ENCODE measurements around the gene GRAMD1A.

The GRAMD1A gene

DNA sequence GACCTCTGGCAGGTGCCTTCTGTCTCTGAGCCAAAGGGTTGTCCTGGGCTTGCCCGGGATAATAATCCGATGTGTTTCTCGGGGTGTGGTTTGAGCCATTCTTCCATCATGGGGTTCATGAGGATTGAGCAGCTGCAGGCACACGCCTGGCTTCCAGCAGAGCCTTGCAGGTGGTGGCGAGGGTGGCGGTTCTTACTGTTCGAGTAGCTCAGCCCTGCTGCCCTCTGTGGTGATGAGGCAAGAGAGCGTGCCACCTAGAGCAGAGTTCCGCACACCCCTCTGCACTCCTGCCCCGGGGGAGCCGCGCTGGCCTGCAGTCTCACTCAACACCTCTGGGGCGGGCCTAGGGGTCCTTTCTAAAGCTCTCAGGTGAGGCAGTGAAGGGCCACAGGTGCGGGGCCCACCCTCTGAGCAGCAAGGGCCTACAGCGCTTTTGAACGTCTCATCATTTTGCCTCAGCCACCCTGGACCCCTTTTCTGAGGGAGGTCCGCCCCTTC is 33.9 kb downstream of the GRAMD1A start:
- H3K4me3 ChIP-seq (replicated peaks in 1 of 2; ENCODE audit: low read depth in 2 of 2, low read length in 2 of 2), result no peak overlapping the region
- DNase-seq (ENCODE audit: low read depth in 2 of 2), result no peak
- TF ChIP-seq, protein P1, sequence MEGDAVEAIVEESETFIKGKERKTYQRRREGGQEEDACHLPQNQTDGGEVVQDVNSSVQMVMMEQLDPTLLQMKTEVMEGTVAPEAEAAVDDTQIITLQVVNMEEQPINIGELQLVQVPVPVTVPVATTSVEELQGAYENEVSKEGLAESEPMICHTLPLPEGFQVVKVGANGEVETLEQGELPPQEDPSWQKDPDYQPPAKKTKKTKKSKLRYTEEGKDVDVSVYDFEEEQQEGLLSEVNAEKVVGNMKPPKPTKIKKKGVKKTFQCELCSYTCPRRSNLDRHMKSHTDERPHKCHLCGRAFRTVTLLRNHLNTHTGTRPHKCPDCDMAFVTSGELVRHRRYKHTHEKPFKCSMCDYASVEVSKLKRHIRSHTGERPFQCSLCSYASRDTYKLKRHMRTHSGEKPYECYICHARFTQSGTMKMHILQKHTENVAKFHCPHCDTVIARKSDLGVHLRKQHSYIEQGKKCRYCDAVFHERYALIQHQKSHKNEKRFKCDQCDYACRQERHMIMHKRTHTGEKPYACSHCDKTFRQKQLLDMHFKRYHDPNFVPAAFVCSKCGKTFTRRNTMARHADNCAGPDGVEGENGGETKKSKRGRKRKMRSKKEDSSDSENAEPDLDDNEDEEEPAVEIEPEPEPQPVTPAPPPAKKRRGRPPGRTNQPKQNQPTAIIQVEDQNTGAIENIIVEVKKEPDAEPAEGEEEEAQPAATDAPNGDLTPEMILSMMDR (IDR thresholded peaks at IDR 0.05; ENCODE audit: low read depth, low read length), result no peak

DNA sequence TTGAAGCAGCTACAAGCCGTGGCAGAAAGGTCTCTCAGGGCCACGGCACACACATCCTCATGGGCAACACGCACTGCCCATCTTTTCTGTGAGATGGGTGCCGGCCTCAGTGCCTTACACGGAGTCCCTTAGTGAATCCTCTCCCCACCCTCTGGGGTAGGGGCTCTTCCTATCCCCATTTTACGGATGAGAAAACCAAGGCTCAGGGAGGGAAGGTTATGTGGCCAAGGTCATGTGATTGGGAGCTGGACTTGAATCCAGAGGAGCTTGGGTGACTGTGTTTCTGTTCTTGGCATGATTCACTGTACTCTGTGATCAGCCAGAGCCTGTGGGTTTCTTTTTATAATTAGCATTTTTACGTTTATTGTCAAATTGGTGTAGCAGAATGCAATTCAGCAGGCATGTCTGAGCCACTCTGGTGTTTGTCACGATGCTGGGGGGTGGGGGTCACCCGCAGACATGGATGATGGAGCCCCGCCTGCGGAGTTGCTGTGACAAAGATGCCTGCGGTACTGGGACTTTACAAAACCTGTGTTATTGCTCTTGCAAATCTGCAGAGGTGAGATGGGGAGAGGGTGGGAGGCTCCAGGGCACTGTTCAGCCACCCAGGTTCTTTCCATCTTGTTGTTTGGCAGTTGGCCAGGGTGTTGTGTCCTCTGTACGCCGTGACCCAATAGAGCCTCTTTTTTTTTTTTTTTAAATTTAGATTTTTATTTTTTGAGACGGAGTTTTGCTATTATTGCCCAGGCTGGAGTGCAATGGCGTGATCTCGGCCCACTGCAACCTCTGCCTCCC is 34.7 kb downstream of the GRAMD1A start:
- DNase-seq (ENCODE audit: low read depth in 2 of 2), result no peak
- H3K4me3 ChIP-seq (replicated peaks in 1 of 2; ENCODE audit: low read depth in 2 of 2, low read length in 2 of 2), result no peak overlapping the region
- TF ChIP-seq, protein P1 (IDR thresholded peaks at IDR 0.05; ENCODE audit: low read depth, low read length), result no peak

DNA sequence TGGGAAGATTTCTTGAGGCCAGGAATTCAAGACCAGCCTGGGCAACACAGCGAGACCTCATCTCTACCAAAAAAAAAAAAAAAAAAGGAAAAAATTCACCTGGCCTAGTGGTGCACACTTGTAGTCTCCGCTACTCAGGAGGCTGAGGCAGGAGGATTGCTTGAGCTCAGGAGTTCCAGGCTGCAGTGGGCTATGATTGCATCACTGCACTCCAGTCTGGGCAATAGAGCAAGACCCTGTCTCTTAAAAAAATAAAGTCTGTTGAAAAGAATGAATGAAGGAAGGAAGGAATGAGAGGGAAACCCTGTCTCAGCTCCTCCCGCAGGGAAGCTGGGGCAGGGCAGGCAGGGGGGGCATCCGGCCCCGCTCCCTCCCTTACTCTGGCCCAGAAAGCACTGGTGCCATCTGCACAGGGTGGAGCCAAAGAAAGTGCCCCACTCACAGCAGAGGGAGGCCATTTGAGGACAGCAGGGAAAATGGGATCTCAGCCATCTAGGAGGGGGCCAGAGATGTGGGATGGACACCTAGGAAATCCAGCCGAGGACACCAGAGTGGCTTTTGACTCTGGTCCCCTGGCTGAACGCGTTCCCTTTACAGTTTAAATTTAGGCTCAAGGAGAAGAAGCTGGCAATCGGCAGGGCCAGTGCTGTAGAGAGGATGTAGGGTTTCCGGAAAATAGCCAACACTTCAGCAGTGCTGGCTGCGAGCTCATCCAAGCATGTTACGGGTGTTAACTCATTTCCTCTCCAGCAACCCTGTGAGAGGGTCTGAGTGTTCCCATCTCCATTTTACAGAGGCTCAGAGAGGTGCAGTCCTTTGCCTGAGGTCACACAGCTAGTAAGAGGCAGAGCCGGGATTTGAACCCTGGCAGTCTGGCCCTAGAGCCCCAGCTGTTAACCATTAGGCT is 37.8 kb downstream of the GRAMD1A start:
- TF ChIP-seq, protein P1 (IDR thresholded peaks at IDR 0.05; ENCODE audit: low read depth, low read length), result no peak
- no peak overlapping the region for H3K4me3 ChIP-seq (replicated peaks in 1 of 2; ENCODE audit: low read depth in 2 of 2, low read length in 2 of 2)
- peak; percentile 56 to 76 for DNase-seq (ENCODE audit: low read depth in 2 of 2)

DNA sequence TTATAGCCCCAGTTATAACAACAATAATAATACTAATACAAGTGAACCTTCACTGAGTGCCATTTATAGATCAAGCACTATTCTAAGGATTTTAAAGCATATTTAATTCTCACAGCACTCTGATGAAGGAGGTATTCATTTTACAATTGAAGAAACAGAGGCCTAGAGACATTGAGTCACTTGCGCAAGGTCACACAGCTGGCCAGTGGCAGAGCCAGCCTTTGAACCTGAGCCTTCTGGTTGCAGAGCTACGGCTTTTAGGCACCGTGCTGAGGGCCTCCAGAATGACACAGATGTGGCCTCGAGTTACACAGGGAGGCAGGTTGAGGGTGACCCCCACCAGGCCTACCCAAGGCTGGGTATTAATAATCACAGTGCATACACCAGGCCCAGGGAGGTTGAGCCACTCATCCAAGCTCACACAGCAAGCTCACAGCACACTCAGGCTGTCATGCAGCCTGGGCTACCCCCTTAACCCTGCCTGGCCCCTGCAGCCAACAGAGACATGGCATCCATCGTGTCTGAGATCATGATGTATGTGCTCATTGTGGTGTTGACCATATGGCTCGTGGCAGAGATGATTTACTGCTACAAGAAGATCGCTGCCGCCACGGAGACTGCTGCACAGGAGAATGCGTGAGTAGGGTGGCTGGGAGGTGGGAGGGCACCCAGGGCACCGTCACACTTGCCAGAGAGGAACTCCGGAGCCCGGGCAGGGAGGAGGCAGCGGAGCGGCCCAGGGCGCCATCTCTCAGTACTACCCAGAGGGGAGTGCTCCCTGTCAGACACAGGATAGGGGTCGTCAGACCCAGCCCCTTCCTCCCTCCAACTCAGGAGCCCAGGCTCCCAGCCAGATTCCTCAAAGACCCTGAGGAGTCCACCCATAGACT is 38.7 kb downstream of the GRAMD1A start:
- no peak overlapping the region for H3K4me3 ChIP-seq (replicated peaks in 1 of 2; ENCODE audit: low read depth in 2 of 2, low read length in 2 of 2)
- no peak for DNase-seq (ENCODE audit: low read depth in 2 of 2)
- TF ChIP-seq, protein P1 (IDR thresholded peaks at IDR 0.05; ENCODE audit: low read depth, low read length), result no peak

DNA sequence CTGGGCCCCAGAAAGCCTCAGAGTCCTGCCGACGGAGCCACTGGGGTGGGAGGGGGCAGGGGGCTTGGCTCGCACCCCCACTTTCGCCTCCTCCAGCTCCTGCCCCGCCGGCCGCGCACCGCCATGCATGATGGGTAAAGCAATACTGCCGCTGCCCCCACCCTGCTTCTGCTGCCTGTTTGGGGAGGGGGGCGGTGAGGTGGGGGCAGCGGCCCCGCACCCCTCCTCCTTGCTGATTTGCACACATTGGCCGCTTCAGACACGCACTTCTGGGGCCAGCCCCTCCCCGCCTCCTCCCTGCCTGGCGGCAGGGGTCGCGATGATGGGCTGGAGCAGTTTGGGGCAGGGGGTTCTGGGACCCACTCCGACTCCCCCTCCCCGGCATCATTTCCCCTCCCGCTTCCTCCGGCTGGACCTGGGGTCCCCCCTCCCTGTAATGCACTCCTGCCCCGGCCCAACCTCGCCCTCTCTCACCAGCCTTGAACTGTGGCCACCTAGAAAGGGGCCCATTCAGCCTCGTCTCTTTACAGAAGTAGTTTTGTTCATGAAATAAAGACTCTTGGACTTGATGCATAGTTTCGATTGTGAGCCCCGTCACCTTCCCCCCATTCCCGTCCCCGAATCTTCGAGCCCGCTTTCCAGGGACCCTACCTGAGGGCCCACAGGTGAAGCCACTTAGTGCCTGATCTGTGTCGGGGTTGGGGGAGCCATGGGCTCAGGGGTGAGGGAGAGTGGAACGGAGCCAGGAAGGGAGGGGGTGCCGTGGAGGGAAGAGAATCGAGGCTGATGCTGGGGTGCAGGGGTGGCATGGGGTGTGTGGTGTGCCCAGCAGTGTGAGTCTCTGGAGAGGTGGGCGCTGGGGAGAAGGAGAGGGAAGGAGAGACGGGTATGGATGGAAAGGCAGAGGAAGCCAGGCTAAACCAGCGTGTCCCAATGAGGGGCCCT is 40.0 kb downstream of the GRAMD1A start:
- TF ChIP-seq, protein P1 (IDR thresholded peaks at IDR 0.05; ENCODE audit: low read depth, low read length), result no peak
- no peak for DNase-seq (ENCODE audit: low read depth in 2 of 2)
- H3K4me3 ChIP-seq (replicated peaks in 1 of 2; ENCODE audit: low read depth in 2 of 2, low read length in 2 of 2), result no peak overlapping the region

Data from cardiac fibroblast (primary cell).